ENCODE results near the gene HOOK2.
"Not testable (repeated sequence)": the region's sequence is repeated elsewhere in the genome, so short reads cannot be mapped to it uniquely, and the experiment has no call there.

The HOOK2 gene

GRCh38 chr19:12754465-12755196, 20.7 kb downstream of the HOOK2 start:
- DNase-seq (ENCODE audit: low read depth in 3 of 3), result no peak

- no peak for DNase-seq (ENCODE audit: low read depth in 3 of 3)
Observed at GRCh38 chr19:12752056-12752781, 23.1 kb downstream of the HOOK2 start.

GRCh38 chr19:12751635-12752034, 23.7 kb downstream of the HOOK2 start, which contains the start of gene BEST2:
BEST2 (plus strand) TSS chr19:12751791; CDS start chr19:12752593, 802 bp downstream.
- no peak for DNase-seq (ENCODE audit: low read depth in 3 of 3)

- no peak for DNase-seq (ENCODE audit: low read depth in 3 of 3)
Observed at GRCh38 chr19:12750851-12751250, 24.5 kb downstream of the HOOK2 start.

- DNase-seq (ENCODE audit: low read depth in 3 of 3), result no peak
Observed at GRCh38 chr19:12749938-12750521, 25.3 kb downstream of the HOOK2 start.

- no peak for DNase-seq (ENCODE audit: low read depth in 3 of 3)
Observed at GRCh38 chr19:12748489-12748888, 26.9 kb downstream of the HOOK2 start.

GRCh38 chr19:12745166-12745897, 30.0 kb downstream of the HOOK2 start:
- no peak for DNase-seq (ENCODE audit: low read depth in 3 of 3)

GRCh38 chr19:12737835-12738351, 37.5 kb downstream of the HOOK2 start:
- no peak for DNase-seq (ENCODE audit: low read depth in 3 of 3)

- peak in 2 of 3 experiments; percentile 57 to 60 for DNase-seq (ENCODE audit: low read depth in 3 of 3)
Observed at GRCh38 chr19:12736995-12737834, 38.1 kb downstream of the HOOK2 start, which contains the start of gene GET3. GET3 (plus strand) TSS chr19:12737497; CDS start chr19:12737506, 9 bp downstream.

- DNase-seq (ENCODE audit: low read depth in 3 of 3), result no peak
Observed at GRCh38 chr19:12733369-12734214, 41.8 kb downstream of the HOOK2 start.

- no peak for DNase-seq (ENCODE audit: low read depth in 3 of 3)
Observed at GRCh38 chr19:12731337-12731736, 44.0 kb downstream of the HOOK2 start.

- no peak for DNase-seq (ENCODE audit: low read depth in 3 of 3)
Observed at GRCh38 chr19:12730064-12730463, 45.3 kb downstream of the HOOK2 start.

GRCh38 chr19:12727745-12728433, 47.5 kb downstream of the HOOK2 start:
- no peak for DNase-seq (ENCODE audit: low read depth in 3 of 3)

GRCh38 chr19:12726988-12727316, 48.4 kb downstream of the HOOK2 start:
- no peak for DNase-seq (ENCODE audit: low read depth in 3 of 3)

- DNase-seq (ENCODE audit: low read depth in 3 of 3), result not testable (repeated sequence)
Observed at GRCh38 chr19:12725612-12726011, 49.7 kb downstream of the HOOK2 start.

- DNase-seq (ENCODE audit: low read depth in 3 of 3), result peak; percentile 38 to 63 (median 62)
Observed at GRCh38 chr19:12723641-12724426, 51.5 kb downstream of the HOOK2 start, which contains the start of gene TNPO2. TNPO2 (minus strand) TSS chr19:12723932; CDS start chr19:12720977, 2,955 bp downstream.

GRCh38 chr19:12723381-12723640, 52.0 kb downstream of the HOOK2 start:
- no peak for DNase-seq (ENCODE audit: low read depth in 3 of 3)

GRCh38 chr19:12722566-12723380, 52.6 kb downstream of the HOOK2 start:
- peak; percentile 75 to 91 (median 84) for DNase-seq (ENCODE audit: low read depth in 3 of 3)

Data from stimulated activated CD4-positive, alpha-beta T cell treated with anti-CD3 and anti-CD28 coated beads, TNF-alpha, amount 100 ng/mL, for 4 hours (primary cell).